Measurements from ENCODE around the gene CIART.

CIART gene

GRCh38 chr1:150288382-150288781 lies 6.0 kb downstream of the CIART start:
- in situ Hi-C loops (cut with MboI; ENCODE audit: low sequenced_read_pairs, unreplicated experiment) = no loop called here
- DNase-seq (ENCODE audit: low spot score) = no peak
- TF ChIP-seq CTCF (IDR thresholded peaks at IDR 0.05; ENCODE audit: borderline replicate concordance, control extremely low read depth, extremely low read depth, insufficient read depth, missing control alignments) = no peak

DNA sequence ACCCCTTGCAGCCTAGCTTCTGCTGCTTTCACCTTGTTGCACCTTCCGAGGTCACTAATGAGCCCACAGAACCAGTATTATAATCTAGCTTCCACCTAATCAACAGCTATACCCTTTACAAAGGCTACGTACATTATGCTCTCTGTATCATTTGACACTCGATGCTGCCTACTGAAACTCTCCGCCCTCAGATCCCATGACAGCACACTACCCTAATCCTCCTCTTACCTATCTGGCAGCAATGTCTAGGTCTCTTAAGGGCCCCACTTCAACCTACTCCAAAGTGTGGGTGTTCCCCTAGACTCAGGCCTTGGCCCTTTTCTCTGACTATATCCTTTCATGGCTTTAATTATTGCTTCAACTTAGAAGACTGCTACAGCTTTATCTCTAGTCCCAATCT lies 6.5 kb downstream of the CIART start:
- DNase-seq (ENCODE audit: low spot score) = no peak
- TF ChIP-seq CTCF (IDR thresholded peaks at IDR 0.05; ENCODE audit: borderline replicate concordance, control extremely low read depth, extremely low read depth, insufficient read depth, missing control alignments) = no peak
- in situ Hi-C loops (cut with MboI; ENCODE audit: low sequenced_read_pairs, unreplicated experiment) = no loop called here

- in situ Hi-C loops (cut with MboI; ENCODE audit: low sequenced_read_pairs, unreplicated experiment) = no loop called here
- TF ChIP-seq CTCF (IDR thresholded peaks at IDR 0.05; ENCODE audit: borderline replicate concordance, control extremely low read depth, extremely low read depth, insufficient read depth, missing control alignments) = no peak
- DNase-seq (ENCODE audit: low spot score) = peak; percentile 93
Measured at GRCh38 chr1:150293433-150294253, 11.3 kb downstream of the CIART start, which contains the start of gene MRPS21. Gene MRPS21 (plus strand): TSS chr1:150293861. CDS start chr1:150294367, 506 bp downstream.

DNA sequence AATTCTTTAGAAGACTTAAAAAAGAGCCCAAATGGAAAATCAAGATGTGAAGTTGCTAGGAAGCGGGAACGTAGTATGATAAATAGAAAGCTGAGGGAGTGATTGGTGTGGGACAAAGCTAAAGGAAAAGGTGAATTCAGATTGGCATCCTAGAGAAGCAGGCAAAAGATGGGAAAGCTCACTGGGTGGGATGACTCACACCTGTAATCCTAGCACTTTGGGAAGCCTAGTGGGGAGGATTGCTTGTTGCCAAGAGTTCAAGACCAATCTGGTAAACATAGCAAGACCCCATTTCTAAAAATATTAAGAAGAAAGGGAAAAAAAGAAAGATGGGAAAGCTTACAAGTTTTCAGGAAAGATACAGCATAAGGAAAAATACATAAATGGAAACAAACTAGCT lies 13.1 kb downstream of the CIART start:
- TF ChIP-seq CTCF (IDR thresholded peaks at IDR 0.05; ENCODE audit: borderline replicate concordance, control extremely low read depth, extremely low read depth, insufficient read depth, missing control alignments) = no peak
- in situ Hi-C loops (cut with MboI; ENCODE audit: low sequenced_read_pairs, unreplicated experiment) = no loop called here
- DNase-seq (ENCODE audit: low spot score) = no peak

GRCh38 chr1:150299716-150300115 lies 17.4 kb downstream of the CIART start:
- no peak for DNase-seq (ENCODE audit: low spot score)
- no peak for TF ChIP-seq CTCF (IDR thresholded peaks at IDR 0.05; ENCODE audit: borderline replicate concordance, control extremely low read depth, extremely low read depth, insufficient read depth, missing control alignments)
- in situ Hi-C loops (cut with MboI; ENCODE audit: low sequenced_read_pairs, unreplicated experiment) = no loop called here

- in situ Hi-C loops (cut with MboI; ENCODE audit: low sequenced_read_pairs, unreplicated experiment) = no loop called here
- DNase-seq (ENCODE audit: low spot score) = no peak
- TF ChIP-seq CTCF (IDR thresholded peaks at IDR 0.05; ENCODE audit: borderline replicate concordance, control extremely low read depth, extremely low read depth, insufficient read depth, missing control alignments) = no peak
Measured at GRCh38 chr1:150302338-150302737, 20.0 kb downstream of the CIART start.
